ENCODE measurements around the gene PON2.

Gene PON2

GRCh38 chr7:95446618-95447017 is 11.8 kb upstream of the PON2 start:
- FAIRE-seq: no peak
- no peak for DNase-seq (ENCODE audit: insufficient read length, low spot score)

- FAIRE-seq (no peak), DNase-seq (ENCODE audit: insufficient read length, low spot score) (no peak)
Measured at GRCh38 chr7:95444796-95445195, 10.0 kb upstream of the PON2 start.

GRCh38 chr7:95441042-95441823 is 6.4 kb upstream of the PON2 start:
- FAIRE-seq: no peak

GRCh38 chr7:95440394-95441038 is 5.7 kb upstream of the PON2 start:
- FAIRE-seq: no peak

More at GRCh38 chr7:95441042-95441823, 6.4 kb upstream of the PON2 start:
- DNase-seq (ENCODE audit: insufficient read length, low spot score): no peak

GRCh38 chr7:95436407-95436806 is 1.6 kb upstream of the PON2 start:
- DNase-seq (ENCODE audit: insufficient read length, low spot score) (no peak), FAIRE-seq (no peak)

More at GRCh38 chr7:95440394-95441038, 5.7 kb upstream of the PON2 start:
- no peak for DNase-seq (ENCODE audit: insufficient read length, low spot score)

GRCh38 chr7:95435422-95435780 is 573 bp upstream of the PON2 start:
- FAIRE-seq (no peak), DNase-seq (ENCODE audit: insufficient read length, low spot score) (no peak)

GRCh38 chr7:95433952-95434556 is 774 bp downstream of the PON2 start:
- no peak for DNase-seq (ENCODE audit: insufficient read length, low spot score)

GRCh38 chr7:95433129-95433528 is 1.7 kb downstream of the PON2 start:
- DNase-seq (ENCODE audit: insufficient read length, low spot score) (no peak), FAIRE-seq (no peak)

More at GRCh38 chr7:95433952-95434556, 774 bp downstream of the PON2 start:
- no peak for FAIRE-seq

GRCh38 chr7:95432606-95433005 is 2.2 kb downstream of the PON2 start:
- DNase-seq (ENCODE audit: insufficient read length, low spot score) (no peak), FAIRE-seq (no peak)

- DNase-seq (ENCODE audit: insufficient read length, low spot score): no peak
- no peak for FAIRE-seq
Measured at GRCh38 chr7:95430864-95431263, 4.0 kb downstream of the PON2 start.

GRCh38 chr7:95429241-95429990 is 5.4 kb downstream of the PON2 start:
- FAIRE-seq: no peak
- no peak for DNase-seq (ENCODE audit: insufficient read length, low spot score)

GRCh38 chr7:95427914-95428516 is 6.8 kb downstream of the PON2 start:
- FAIRE-seq (no peak), DNase-seq (ENCODE audit: insufficient read length, low spot score) (no peak)

- no peak for FAIRE-seq
Measured at GRCh38 chr7:95427166-95427565, 7.7 kb downstream of the PON2 start.

GRCh38 chr7:95425694-95426093 is 9.1 kb downstream of the PON2 start:
- no peak for DNase-seq (ENCODE audit: insufficient read length, low spot score)
- FAIRE-seq: no peak

More at GRCh38 chr7:95427166-95427565, 7.7 kb downstream of the PON2 start:
- no peak for DNase-seq (ENCODE audit: insufficient read length, low spot score)

- FAIRE-seq: no peak
- DNase-seq (ENCODE audit: insufficient read length, low spot score): no peak
Measured at GRCh38 chr7:95424716-95425115, 10.1 kb downstream of the PON2 start.

- DNase-seq (ENCODE audit: insufficient read length, low spot score) (no peak), FAIRE-seq (no peak)
Measured at GRCh38 chr7:95421847-95422444, 12.9 kb downstream of the PON2 start.

GRCh38 chr7:95421000-95421846 is 13.6 kb downstream of the PON2 start:
- DNase-seq (ENCODE audit: insufficient read length, low spot score) (no peak), FAIRE-seq (no peak)

GRCh38 chr7:95412075-95412474 is 22.8 kb downstream of the PON2 start:
- FAIRE-seq (no peak), DNase-seq (ENCODE audit: insufficient read length, low spot score) (no peak)

- DNase-seq (ENCODE audit: insufficient read length, low spot score): no peak
- no peak for FAIRE-seq
Measured at GRCh38 chr7:95411666-95412065, 23.2 kb downstream of the PON2 start.

All from GM19239 (cell line).